Astrocyte (in vitro differentiated cells and primary cell): Measurements from ENCODE around the gene EMP2. TPM values are rescaled to one million over a fixed set of nuclear protein-coding genes. Genes with fewer than 3 reads are reported as not detected.

ENCODE experiments used
- DNase-seq: peaks from one replicate; pipeline ENCODE4 v3.0.0-alpha.2; 2010; ENCODE audit warnings: low read depth
- FAIRE-seq: peaks from 2 replicates; lab custom pipeline; 2011; peaks lifted over from hg19 to GRCh38; lab: Jason Lieb, UNC
- H2AFZ ChIP-seq: 2 replicates; pipeline ENCODE4 v1.6.0; 2012; ENCODE audit warnings: low read depth, low read length, inconsistent platforms
- H3K27ac ChIP-seq: 2 replicates; pipeline ENCODE4 v1.5.1; 2011; ENCODE audit warnings: low read depth, low read length, inconsistent platforms
- H3K27me3 ChIP-seq: 2 replicates; pipeline ENCODE4 v1.6.0; 2011; ENCODE audit warnings: low read length, inconsistent platforms; ENCODE audit not compliant: insufficient read depth
- H3K36me3 ChIP-seq: 2 replicates; pipeline ENCODE4 v1.5.1; 2011; ENCODE audit warnings: low read length, inconsistent platforms; ENCODE audit not compliant: insufficient read depth
- H3K4me1 ChIP-seq: 2 replicates; pipeline ENCODE4 v1.5.1; 2011; ENCODE audit warnings: low read length, inconsistent platforms; ENCODE audit not compliant: insufficient read depth
- H3K4me2 ChIP-seq: 2 replicates; pipeline ENCODE4 v1.6.0; 2012; ENCODE audit warnings: low read length, inconsistent platforms
- H3K4me3 ChIP-seq: 2 replicates; pipeline ENCODE4 v1.5.1; 2011; ENCODE audit warnings: low read depth, mild to moderate bottlenecking, low read length, inconsistent platforms; ENCODE audit not compliant: insufficient read depth
- H3K79me2 ChIP-seq: 2 replicates; pipeline ENCODE4 v1.6.0; 2012; ENCODE audit warnings: mild to moderate bottlenecking, low read length, inconsistent platforms; ENCODE audit not compliant: insufficient read depth
- H3K9ac ChIP-seq: 2 replicates; pipeline ENCODE4 v1.6.0; 2012; ENCODE audit warnings: mild to moderate bottlenecking, low read length, inconsistent platforms
- H3K9me3 ChIP-seq: 2 replicates; pipeline ENCODE4 v1.5.1; 2012; ENCODE audit warnings: low read depth, mild to moderate bottlenecking, low read length, inconsistent platforms; ENCODE audit not compliant: insufficient read depth
- H4K20me1 ChIP-seq: 2 replicates; pipeline ENCODE4 v1.6.0; 2012; ENCODE audit warnings: low read length, inconsistent platforms; ENCODE audit not compliant: insufficient read depth
- H3K27ac Mint-ChIP-seq: one replicate; pipeline ENCODE4 v1.8.0; 2021; ENCODE audit warnings: mild to moderate bottlenecking, mixed read lengths; ENCODE audit not compliant: unreplicated experiment
- H3K27me3 Mint-ChIP-seq: one replicate; pipeline ENCODE4 v1.8.0; 2021; ENCODE audit warnings: low read depth, mixed read lengths; ENCODE audit not compliant: unreplicated experiment
- H3K36me3 Mint-ChIP-seq: one replicate; pipeline ENCODE4 v1.8.0; 2021; ENCODE audit warnings: low read depth, mixed read lengths; ENCODE audit not compliant: unreplicated experiment
- H3K4me1 Mint-ChIP-seq: one replicate; pipeline ENCODE4 v1.8.0; 2021; ENCODE audit warnings: low read depth, mixed read lengths; ENCODE audit not compliant: unreplicated experiment
- H3K4me3 Mint-ChIP-seq: one replicate; pipeline ENCODE4 v1.8.0; 2021; ENCODE audit warnings: mild to moderate bottlenecking, moderate library complexity, mixed read lengths; ENCODE audit not compliant: unreplicated experiment
- H3K9me3 Mint-ChIP-seq: one replicate; pipeline ENCODE4 v1.8.0; 2021; ENCODE audit warnings: mild to moderate bottlenecking, mixed read lengths; ENCODE audit not compliant: unreplicated experiment
- EZH2 ChIP-seq: IDR thresholded peaks from 2 replicates; pipeline ENCODE4 v1.6.1; 2012; ENCODE audit warnings: mild to moderate bottlenecking, low read length, inconsistent platforms; ENCODE audit not compliant: insufficient read depth
- total RNA-seq: library from RNA; stranded (reverse); gene quantifications from 2 replicates; pipeline ENCODE4 v1.2.1, GENCODE V29; 2021
- TF ChIP-seq, protein P1 (sequence below): IDR thresholded peaks from 2 replicates; pipeline ENCODE4 v1.5.1; 2011; ENCODE audit warnings: low read depth, mild to moderate bottlenecking, inconsistent platforms, low read length, moderate library complexity; ENCODE audit not compliant: insufficient read depth

Gene EMP2
- total RNA-seq, 1 donor from 2014 or later: 1.7 TPM

DNA sequence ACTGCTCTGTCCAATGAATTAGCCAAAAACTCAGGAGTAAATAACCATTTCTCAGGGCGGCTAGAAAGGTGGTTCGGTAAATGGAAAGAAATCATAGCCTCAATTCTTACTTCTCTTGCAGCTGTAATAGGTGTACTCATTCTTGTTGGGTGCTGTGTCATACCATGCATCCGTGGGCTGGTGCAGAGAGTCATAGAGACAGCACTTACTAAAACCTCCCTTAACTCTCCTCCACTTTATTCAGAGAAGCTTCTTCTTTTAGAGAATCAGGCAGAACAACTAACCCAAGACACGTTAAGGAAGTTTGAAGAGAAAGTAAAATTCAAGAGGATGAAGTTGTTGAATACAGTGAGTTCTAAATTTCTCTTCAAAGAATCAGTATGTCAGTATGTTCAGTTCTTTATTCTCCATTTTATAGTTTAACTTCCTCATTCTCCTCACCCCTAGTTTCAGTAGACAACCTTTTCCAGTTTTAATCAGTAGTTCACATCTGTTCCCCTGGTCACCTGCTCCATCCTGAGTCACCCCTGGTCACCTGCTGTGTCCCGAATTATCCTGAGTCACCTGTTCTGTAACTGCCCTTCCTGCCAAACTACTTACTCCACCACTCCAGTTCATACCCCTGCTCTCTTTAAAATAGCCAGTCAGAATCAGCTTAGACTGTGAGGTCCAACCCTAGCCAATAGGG is 85.9 kb downstream of the EMP2 start:
- H3K27me3 ChIP-seq: no peaks in the 10 kb centered on the region
- H4K20me1 ChIP-seq: no peaks in the 10 kb centered on the region
- no peak overlapping the region for H3K4me3 Mint-ChIP-seq
- H3K4me3 ChIP-seq: no peak overlapping the region
- no peaks in the 10 kb centered on the region for H3K4me1 ChIP-seq
- no peak overlapping the region for H3K27ac ChIP-seq
- no peak for TF ChIP-seq EZH2
- TF ChIP-seq, protein P1, sequence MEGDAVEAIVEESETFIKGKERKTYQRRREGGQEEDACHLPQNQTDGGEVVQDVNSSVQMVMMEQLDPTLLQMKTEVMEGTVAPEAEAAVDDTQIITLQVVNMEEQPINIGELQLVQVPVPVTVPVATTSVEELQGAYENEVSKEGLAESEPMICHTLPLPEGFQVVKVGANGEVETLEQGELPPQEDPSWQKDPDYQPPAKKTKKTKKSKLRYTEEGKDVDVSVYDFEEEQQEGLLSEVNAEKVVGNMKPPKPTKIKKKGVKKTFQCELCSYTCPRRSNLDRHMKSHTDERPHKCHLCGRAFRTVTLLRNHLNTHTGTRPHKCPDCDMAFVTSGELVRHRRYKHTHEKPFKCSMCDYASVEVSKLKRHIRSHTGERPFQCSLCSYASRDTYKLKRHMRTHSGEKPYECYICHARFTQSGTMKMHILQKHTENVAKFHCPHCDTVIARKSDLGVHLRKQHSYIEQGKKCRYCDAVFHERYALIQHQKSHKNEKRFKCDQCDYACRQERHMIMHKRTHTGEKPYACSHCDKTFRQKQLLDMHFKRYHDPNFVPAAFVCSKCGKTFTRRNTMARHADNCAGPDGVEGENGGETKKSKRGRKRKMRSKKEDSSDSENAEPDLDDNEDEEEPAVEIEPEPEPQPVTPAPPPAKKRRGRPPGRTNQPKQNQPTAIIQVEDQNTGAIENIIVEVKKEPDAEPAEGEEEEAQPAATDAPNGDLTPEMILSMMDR: no peak
- H3K79me2 ChIP-seq: no peaks in the 10 kb centered on the region
- peaks cover 5% of the 10 kb centered on the region for H3K9me3 ChIP-seq
- H3K36me3 Mint-ChIP-seq: no peaks in the 10 kb centered on the region
- no peaks in the 10 kb centered on the region for H3K36me3 ChIP-seq
- H3K9me3 Mint-ChIP-seq: peaks cover 21% of the 10 kb centered on the region
- no peak for DNase-seq
- H3K4me1 Mint-ChIP-seq: no peaks in the 10 kb centered on the region
- peaks cover 1% of the 10 kb centered on the region for H3K27me3 Mint-ChIP-seq
- no peak for FAIRE-seq
- no peak overlapping the region for H2AFZ ChIP-seq
- H3K9ac ChIP-seq: no peak overlapping the region
- no peak overlapping the region for H3K27ac Mint-ChIP-seq
- H3K4me2 ChIP-seq: no peak overlapping the region

DNA sequence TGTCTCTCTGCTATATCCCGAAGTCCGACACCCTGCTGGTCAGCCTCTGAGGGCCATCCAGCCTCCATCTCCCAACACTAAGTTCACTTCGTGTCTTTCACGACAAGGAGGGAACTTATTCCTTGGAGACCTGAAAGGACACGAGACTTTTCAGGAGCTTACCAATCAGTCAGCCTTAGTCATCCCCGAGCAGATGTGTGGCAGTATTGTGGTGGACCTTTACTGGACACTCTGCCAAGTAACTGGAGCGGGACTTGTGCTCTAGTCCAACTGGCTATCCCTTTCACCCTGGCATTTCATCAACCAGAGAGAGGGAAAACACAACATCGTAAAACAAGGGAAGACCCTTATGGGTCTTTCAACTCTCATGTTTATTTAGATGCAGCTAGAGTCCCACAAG is 87.1 kb downstream of the EMP2 start:
- no peak for FAIRE-seq
- Histone ChIP-seq H3K9me3 (peaks cover 5% of the 10 kb centered on the region), H2AFZ (no peak overlapping the region)

More for the DNA sequence above, 87.1 kb downstream of the EMP2 start:
- Histone ChIP-seq H3K79me2 (no peaks in the 10 kb centered on the region), H3K4me3 (no peak overlapping the region), H3K4me2 (no peak overlapping the region), H3K27me3 (no peaks in the 10 kb centered on the region), H3K27ac (no peak overlapping the region), H3K4me1 (no peaks in the 10 kb centered on the region), H3K9ac (no peak overlapping the region), H4K20me1 (no peaks in the 10 kb centered on the region), H3K36me3 (no peaks in the 10 kb centered on the region)
- Mint-ChIP-seq H3K4me3 (no peak overlapping the region), H3K9me3 (peaks cover 21% of the 10 kb centered on the region), H3K4me1 (no peaks in the 10 kb centered on the region), H3K36me3 (no peaks in the 10 kb centered on the region), H3K27me3 (peaks cover 1% of the 10 kb centered on the region), H3K27ac (no peak overlapping the region)
- DNase-seq: no peak
- no peak for TF ChIP-seq EZH2
- TF ChIP-seq, protein P1: no peak
